Spleen (tissue), 7 donors: Measurements from ENCODE around the gene FAM228A.

ENCODE experiments used
- CTCF ChIP-seq, 11 experiments: fragments of 200-600 bp in 7 of 11; fragments of 450-650 bp in 4 of 11; sonication (generic) in 4 of 11; IDR thresholded peaks in 8 of 11; conservative IDR thresholded peaks in 3 of 11; 1 replicate in 7 of 11; 2 replicates in 4 of 11; pipeline versions ENCODE4 v1.4.0 to v1.8.0; 2016 to 2021; ENCODE audit warnings: antibody characterized with exemption in 11 of 11, inconsistent platforms in 4 of 11, mild to moderate bottlenecking in 1 of 11
- POLR2AphosphoS5 ChIP-seq, 3 donors: sonication (generic); formaldehyde crosslinking; IDR thresholded peaks; one replicate each; pipeline ENCODE4 v1.5.1; 2017; ENCODE audit warnings: antibody characterized with exemption in 3 of 3
- donor health status: DM: no; HTN: no; CAD: no; lungs with moderate emphysema.
- donor health status: DM: no; HTN: no; CAD: no.
- donor health status: DM: no; HTN: no; CAD: no.

- TF ChIP-seq CTCF (IDR thresholded peaks at IDR 0.05 in 8 of 11, conservative IDR thresholded peaks at IDR 0.05 in 3 of 11) (no peak), POLR2AphosphoS5 (IDR thresholded peaks at IDR 0.05) (no peak)
Measured at GRCh38 chr2:24207359-24207758, 32.5 kb downstream of the FAM228A start.
